HepG2 (cell line): Measurements from ENCODE around the gene P3R3URF. TPM values are rescaled to one million over a fixed set of nuclear protein-coding genes. Genes with fewer than 3 reads are reported as not detected.

Experiments used
- ATAC-seq: fragments of 200-7000 bp; cut with Tn5 transposase; 3 replicates; pipeline ENCODE4 v1.9.1; 2020; ENCODE audit warnings: mild to moderate bottlenecking, moderate library complexity
- BruUV-seq: library from RNA; stranded (reverse); fragments of 400-500 nt; replicated peaks from 2 replicates; lab custom pipeline; 2021; lab: Mats Ljungman, UMichigan
- CTCF ChIA-PET: fragments of 300-600 bp; formaldehyde crosslinking; extraction: SDS; loops from one replicate; lab custom pipeline; 2021; ENCODE audit warnings: low total read pairs, inconsistent platforms, low intra/inter-chr PET ratio; lab: Yijun Ruan, JAX
- POLR2A ChIA-PET: fragments of 350-600 bp; sonication (Branson Sonifier 250); formaldehyde crosslinking; loops from one replicate; lab custom pipeline; 2020; ENCODE audit warnings: antibody characterized with exemption, inconsistent platforms; lab: Yijun Ruan, JAX
- DNase-seq: peaks from one replicate; pipeline ENCODE4 v3.0.0-alpha.2; 2015; ENCODE audit warnings: low spot score
- FAIRE-seq: peaks from 3 replicates; lab custom pipeline; 2011; peaks lifted over from hg19 to GRCh38; lab: Jason Lieb, UNC
- H2AFZ ChIP-seq: one replicate; pipeline ENCODE4 v1.6.1; 2011; ENCODE audit warnings: low read length, inconsistent platforms
- H3K27ac ChIP-seq: fragments of 300-600 bp; 3 replicates; pipeline ENCODE4 v1.8.0; 2011; ENCODE audit warnings: mixed run types, mild to moderate bottlenecking, mixed read lengths, low read length, inconsistent platforms; ENCODE audit not compliant: insufficient read depth; ENCODE audit errors: extremely low read length
- H3K27me3 ChIP-seq, 2 experiments: fragments of 200-600 bp in 1 of 2; 2 replicates in 1 of 2; 3 replicates in 1 of 2; pipeline versions ENCODE4 v1.6.0 to v1.8.0; 2011; ENCODE audit warnings: low read length in 2 of 2, mild to moderate bottlenecking in 2 of 2, moderate library complexity in 2 of 2, inconsistent platforms in 1 of 2; ENCODE audit not compliant: insufficient read depth in 2 of 2, control insufficient read depth in 1 of 2
- H3K36me3 ChIP-seq, 2 experiments: fragments of 200-600 bp in 1 of 2; replicated peaks in 1 of 2; 2 replicates in 1 of 2; 3 replicates in 1 of 2; pipeline versions ENCODE4 v1.5.1 to v1.8.0; 2011; ENCODE audit warnings: low read length in 2 of 2, inconsistent platforms in 1 of 2; ENCODE audit not compliant: insufficient read depth in 2 of 2, control insufficient read depth in 1 of 2
- H3K4me1 ChIP-seq: 2 replicates; pipeline ENCODE4 v1.5.1; 2012; ENCODE audit warnings: low read length, inconsistent platforms; ENCODE audit not compliant: insufficient read depth
- H3K4me2 ChIP-seq: 2 replicates; pipeline ENCODE4 v1.6.0; 2011; ENCODE audit warnings: low read depth, low read length, inconsistent platforms
- H3K4me3 ChIP-seq, 3 experiments: fragments of 200-600 bp in 1 of 3; sonication (generic), shearing (Covaris generic) in 1 of 3; replicated peaks in 1 of 3; 2 replicates each; pipeline ENCODE4 v1.5.1; 2011 to 2016; ENCODE audit warnings: low read length in 3 of 3, inconsistent platforms in 2 of 3, low read depth in 2 of 3, mild to moderate bottlenecking in 2 of 3, control low read depth in 1 of 3, mixed read lengths in 1 of 3; ENCODE audit not compliant: insufficient read depth in 1 of 3
- H3K79me2 ChIP-seq: one replicate; pipeline ENCODE4 v1.6.1; 2011; ENCODE audit warnings: low read length, inconsistent platforms; ENCODE audit not compliant: insufficient read depth
- H3K9ac ChIP-seq: 2 replicates; pipeline ENCODE4 v1.6.0; 2011; ENCODE audit warnings: mild to moderate bottlenecking, low read depth, low read length, inconsistent platforms; ENCODE audit not compliant: insufficient read depth
- H3K9me3 ChIP-seq: 2 replicates; pipeline ENCODE4 v1.5.1; 2012; ENCODE audit warnings: mild to moderate bottlenecking, low read length
- H4K20me1 ChIP-seq: 2 replicates; pipeline ENCODE4 v1.6.0; 2011; ENCODE audit warnings: inconsistent platforms, mild to moderate bottlenecking, low read length, moderate library complexity; ENCODE audit not compliant: insufficient read depth
- MBD4 ChIP-seq: IDR thresholded peaks from 2 replicates; pipeline ENCODE4 v1.6.1; 2012; ENCODE audit warnings: low read length, inconsistent platforms, borderline replicate concordance
- THAP9 ChIP-seq: sonication (generic); formaldehyde crosslinking; IDR thresholded peaks from 2 replicates; pipeline ENCODE4; 2020; ENCODE audit warnings: missing genetic modification reagents, mild to moderate bottlenecking, borderline replicate concordance
- ZBTB14 ChIP-seq: sonication (generic); formaldehyde crosslinking; IDR thresholded peaks from 2 replicates; pipeline ENCODE4 v1.4.0; 2020; ENCODE audit warnings: missing genetic modification reagents
- ZBTB25 ChIP-seq: IDR thresholded peaks from 2 replicates; pipeline ENCODE4 v1.6.1; 2018; ENCODE audit warnings: missing genetic modification reagents
- ZFYVE20 ChIP-seq: sonication (generic); formaldehyde crosslinking; IDR thresholded peaks from 2 replicates; pipeline ENCODE4 v1.8.0; 2023; ENCODE audit warnings: low read depth, mild to moderate bottlenecking, moderate library complexity, missing genetic modification reagents, borderline replicate concordance
- ZNF670 ChIP-seq: sonication (generic); formaldehyde crosslinking; IDR thresholded peaks from 2 replicates; pipeline ENCODE4 v1.8.0; 2022; ENCODE audit warnings: mild to moderate bottlenecking, missing genetic modification reagents, borderline replicate concordance
- WGBS: methylation state at CpG from one replicate; pipeline ENCODE4 v1.1.6; 2017; ENCODE audit warnings: low lambda C conversion rate; 5-methylcytosine and 5-hydroxymethylcytosine counted together
- in situ Hi-C: cut with HindIII; loops from 2 replicates; pipeline ENCODE4 v1.10.0; 2017; ENCODE audit warnings: low pct_unique_long_range_greater_than_20kb; ENCODE audit not compliant: extremely low pct_ligation_motif_present
- intact Hi-C: fragments of 100-400 bp; cut with micrococcal nuclease; formaldehyde crosslinking; loops from one replicate; pipeline ENCODE4 v1.10.0; 2022; ENCODE audit not compliant: unreplicated experiment
- polyA plus RNA-seq, 8 experiments: library from polyadenylated mRNA; depleted of rRNA in 3 of 8; stranded (reverse) in 7 of 8; unstranded in 1 of 8; fragments of >200 nt; fragmentation: Illumina TruSeq in 4 of 8; extraction: Trizol in 4 of 8; gene quantifications; 2 replicates each; pipeline versions ENCODE4 v1.2.1 to v1.2.3, GENCODE V29; 2011 to 2016; ENCODE audit warnings: low read depth in 4 of 8, missing spikeins in 1 of 8, mixed read lengths in 1 of 8; ENCODE audit not compliant: insufficient read depth in 1 of 8
- total RNA-seq, 5 experiments: library from RNA; depleted of rRNA; stranded (reverse); fragments of >200 nt; fragmentation: Illumina TruSeq; extraction: Trizol; gene quantifications; 2 replicates each; pipeline ENCODE4 v1.2.3, GENCODE V29; 2016; ENCODE audit warnings: low read depth in 1 of 5

Gene P3R3URF
- total and polyA plus RNA-seq, 2 of the 13 experiments (the other 11 are each of a cell fraction or from before 2014, with no cell fraction given) = not detected

- H3K4me1 ChIP-seq = peaks cover 6% of the 10 kb centered on the region
- in situ Hi-C loops (no loop called here), intact Hi-C loops (no loop called here)
- no TSS peak for BruUV-seq
- H3K79me2 ChIP-seq = no peaks in the 10 kb centered on the region
- H3K9ac ChIP-seq = no peak overlapping the region
- H3K9me3 ChIP-seq = no peaks in the 10 kb centered on the region
- H3K36me3 ChIP-seq = peaks cover 5 to 41% of the 10 kb centered on the region in 2 experiments; a peak in 3 of 5 replicates
- ATAC-seq = no peak
- H3K4me3 ChIP-seq = no peak overlapping the region
- no peaks in the 10 kb centered on the region for H3K27me3 ChIP-seq
- no peak for FAIRE-seq
- H4K20me1 ChIP-seq = no peaks in the 10 kb centered on the region
- H3K4me2 ChIP-seq = no peak overlapping the region
- no peak for DNase-seq
- TF ChIP-seq ZNF670 (CRISPR knock-in tag) = no peak
- no peak for TF ChIP-seq MBD4
- TF ChIP-seq ZBTB14 (CRISPR knock-in tag) = no peak
- no peak for TF ChIP-seq ZBTB25 (CRISPR knock-in tag)
- TF ChIP-seq THAP9 (CRISPR knock-in tag) = no peak
- TF ChIP-seq ZFYVE20 = no peak
- POLR2A ChIA-PET = no interaction called here
- no peak overlapping the region for H2AFZ ChIP-seq
- no peak overlapping the region for H3K27ac ChIP-seq
- WGBS = 97% methylated on average over 5 of the region's 9 CpGs
- CTCF ChIA-PET = no interaction called here
Measured at GRCh38 chr1:46191033-46191701, 14.9 kb upstream of the P3R3URF start.
